Colon (tissue), 2 donors: ENCODE results near the gene IL2RG.
A peak's percentile ranks its signal among the peaks of the same experiment; 100 is the strongest.

Source experiments
- FAIRE-seq: peaks from 2 replicates; lab custom pipeline; 2012; peaks lifted over from hg19 to GRCh38; lab: Jason Lieb, UNC
- donor health status: control.
- donor health status: control.

Gene IL2RG

DNA sequence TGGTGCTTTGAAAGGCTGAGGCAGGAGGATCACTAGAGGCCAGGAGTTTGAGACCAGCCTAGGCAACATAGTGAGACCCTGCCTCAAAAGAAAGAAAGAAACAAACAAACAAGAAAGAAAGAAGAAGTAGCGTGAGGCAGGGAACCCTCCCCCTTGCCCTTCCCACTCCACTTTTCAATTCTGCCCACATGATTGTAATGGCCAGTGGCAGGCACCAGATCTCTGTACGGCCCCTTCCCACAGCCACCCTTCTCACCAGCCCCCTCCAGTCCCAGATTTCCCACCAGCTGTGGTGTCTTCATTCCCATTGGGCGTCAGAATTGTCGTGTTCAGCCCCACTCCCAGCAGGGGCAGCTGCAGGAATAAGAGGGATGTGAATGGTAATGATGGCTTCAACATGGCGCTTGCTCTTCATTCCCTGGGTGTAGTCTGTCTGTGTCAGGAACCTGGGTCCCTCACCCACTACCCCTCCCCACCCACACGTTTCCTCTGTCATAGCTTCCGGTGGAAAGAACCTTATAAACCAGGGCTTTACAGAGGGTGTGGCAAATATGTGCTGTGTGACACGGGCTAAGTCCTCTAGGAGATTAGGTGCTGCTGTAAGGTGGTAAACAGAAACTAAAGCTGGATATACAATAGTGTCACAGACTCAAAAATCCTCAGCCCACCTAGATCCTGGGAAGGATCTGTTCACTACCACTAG is at the start of gene IL2RG:
Gene IL2RG, minus strand, starts transcription at position 437 of the 703 bp plus-strand sequence. Its CDS starts 38 bp downstream, at position 399.
- FAIRE-seq, result peak; percentile 31

GRCh38 chrX:71160475-71160874 is 49.1 kb upstream of the IL2RG start:
- FAIRE-seq, result no peak

DNA sequence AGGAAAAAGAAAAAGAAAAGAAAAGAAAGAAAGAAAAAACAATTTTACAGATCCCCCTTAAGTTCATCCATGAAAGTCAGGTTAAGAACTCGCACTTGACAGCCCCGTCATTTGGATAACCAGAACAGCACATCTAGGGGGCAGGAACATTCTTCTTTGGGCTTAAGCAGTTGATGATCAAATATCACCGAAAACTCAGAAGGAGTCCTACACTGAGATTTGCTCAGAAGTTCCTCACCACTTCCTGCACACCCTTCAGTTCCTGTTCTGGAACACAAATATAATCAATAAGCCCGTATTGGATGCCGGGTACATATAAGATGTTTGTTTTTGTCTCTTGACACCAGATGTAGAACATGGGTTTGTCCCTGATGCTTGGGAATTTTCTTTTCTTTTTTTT is 48.0 kb upstream of the IL2RG start:
- FAIRE-seq, result no peak

- no peak for FAIRE-seq
These were observed 47.2 kb upstream of the IL2RG start for GRCh38 chrX:71158603-71159002.

- no peak for FAIRE-seq
These were observed 43.3 kb upstream of the IL2RG start for GRCh38 chrX:71154641-71155040.

DNA sequence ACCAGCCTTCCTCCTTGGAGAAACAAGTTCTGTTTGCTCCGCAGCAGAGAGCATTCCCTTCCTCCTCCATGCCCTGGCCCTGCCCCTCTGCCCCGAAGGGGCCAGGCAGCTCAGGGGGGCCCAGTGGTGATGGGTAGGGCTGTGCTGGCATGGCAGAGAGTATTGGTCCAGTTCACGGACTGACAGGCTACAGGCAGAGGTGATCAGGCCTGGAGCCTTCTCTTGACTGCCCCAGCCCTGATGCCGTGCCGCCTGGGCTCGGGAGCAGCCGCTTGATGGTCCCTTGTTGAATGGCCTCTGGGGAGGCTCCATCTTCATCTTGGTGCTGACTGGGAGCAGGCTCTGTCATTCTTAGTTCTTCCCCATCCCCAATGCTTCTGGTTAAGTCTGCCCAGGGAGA is 42.8 kb upstream of the IL2RG start:
- FAIRE-seq, result no peak

GRCh38 chrX:71151366-71151765 is 40.0 kb upstream of the IL2RG start:
- FAIRE-seq, result no peak

DNA sequence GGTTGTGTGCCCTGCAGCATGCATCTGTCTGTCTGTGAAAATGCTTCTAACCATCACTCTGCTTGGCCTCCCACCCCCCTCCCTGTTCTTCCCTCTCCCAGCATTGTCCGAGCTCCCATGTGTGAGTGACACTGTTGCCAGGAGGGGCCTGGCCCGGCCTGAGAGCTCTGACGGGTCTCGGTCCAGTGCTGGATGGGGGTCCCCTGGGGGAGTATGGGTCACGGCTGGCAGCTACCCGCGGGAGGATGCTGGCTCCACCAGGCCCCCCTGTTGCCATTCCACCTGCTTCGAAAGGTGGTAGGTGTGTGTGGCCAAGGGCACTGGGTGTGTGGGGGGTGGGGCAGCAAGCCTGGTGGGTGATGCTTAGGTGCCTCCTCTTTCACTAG is 36.9 kb upstream of the IL2RG start:
- no peak for FAIRE-seq

DNA sequence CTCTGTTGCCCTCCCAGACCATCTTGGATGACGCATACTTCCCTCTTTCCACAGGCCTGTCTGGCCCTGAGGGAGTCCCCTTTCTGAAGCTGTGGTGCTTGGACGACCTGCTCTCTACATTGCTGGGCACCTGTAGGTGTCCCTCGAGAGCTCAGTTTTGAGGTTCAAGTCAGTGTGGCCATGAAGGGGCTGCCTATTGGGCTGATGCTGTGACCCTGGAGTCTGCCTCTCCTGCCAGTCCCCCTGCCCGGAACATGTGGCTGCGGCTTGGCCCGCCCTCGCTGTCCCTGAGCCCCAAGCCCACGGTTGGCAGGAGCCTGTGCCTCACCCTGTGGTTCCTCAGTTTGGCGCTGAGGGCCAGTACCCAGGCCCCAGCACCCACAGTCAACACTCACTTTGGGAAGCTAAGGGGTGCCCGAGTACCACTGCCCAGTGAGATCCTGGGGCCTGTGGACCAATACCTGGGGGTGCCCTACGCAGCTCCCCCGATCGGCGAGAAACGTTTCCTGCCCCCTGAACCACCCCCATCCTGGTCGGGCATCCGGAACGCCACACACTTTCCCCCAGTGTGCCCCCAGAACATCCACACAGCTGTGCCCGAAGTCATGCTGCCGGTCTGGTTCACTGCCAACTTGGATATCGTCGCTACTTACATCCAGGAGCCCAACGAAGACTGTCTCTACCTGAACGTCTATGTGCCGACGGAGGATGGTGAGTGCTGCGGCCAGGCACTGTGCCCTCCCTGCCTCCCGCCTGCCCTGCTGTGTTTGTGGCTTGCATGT is 36.3 kb upstream of the IL2RG start:
- no peak for FAIRE-seq

GRCh38 chrX:71144651-71145050 is 33.3 kb upstream of the IL2RG start, which contains the start of gene NLGN3:
NLGN3 (plus strand) TSS chrX:71144841; CDS start chrX:71147750, 2,909 bp downstream.
- no peak for FAIRE-seq

DNA sequence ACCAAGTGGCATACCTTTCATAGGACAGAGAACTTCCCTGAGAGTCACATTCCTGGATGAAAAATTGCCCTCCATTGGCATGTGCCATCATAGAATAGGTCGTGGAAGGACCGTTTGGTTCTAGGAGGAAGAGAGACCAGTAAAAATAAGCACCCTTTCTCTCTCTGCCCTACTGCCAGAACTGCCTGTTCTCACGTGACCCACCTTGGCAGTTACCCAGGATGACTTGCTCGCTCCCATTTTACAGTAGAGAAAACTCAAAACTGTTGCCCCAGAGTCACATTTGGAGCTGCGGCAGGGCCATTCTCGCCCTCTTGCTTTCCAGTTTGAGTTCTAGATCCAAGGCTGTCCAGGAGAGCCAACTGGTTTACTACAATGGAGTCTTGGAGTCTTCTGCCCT is 32.1 kb upstream of the IL2RG start:
- no peak for FAIRE-seq

DNA sequence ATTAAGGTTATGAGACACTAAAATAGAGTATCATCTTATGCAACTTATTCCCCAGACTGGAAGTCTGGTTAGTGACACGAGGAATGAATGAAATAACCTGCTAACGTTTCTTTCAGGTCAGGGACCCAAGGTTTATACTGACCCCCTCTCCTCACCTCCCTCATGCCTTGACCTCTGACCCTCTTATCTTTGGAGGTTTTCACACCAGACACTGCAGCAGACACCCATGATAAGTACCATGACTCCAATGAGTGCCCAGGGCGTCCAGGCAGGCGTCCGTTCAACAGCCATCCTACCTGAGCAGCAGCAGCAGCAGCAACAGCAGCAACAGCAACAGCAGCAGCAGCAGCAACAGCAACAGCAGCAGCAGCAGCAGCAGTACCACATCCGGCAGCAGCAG is 29.1 kb upstream of the IL2RG start:
- no peak for FAIRE-seq

GRCh38 chrX:71131510-71131909 is 20.1 kb upstream of the IL2RG start:
- no peak for FAIRE-seq

DNA sequence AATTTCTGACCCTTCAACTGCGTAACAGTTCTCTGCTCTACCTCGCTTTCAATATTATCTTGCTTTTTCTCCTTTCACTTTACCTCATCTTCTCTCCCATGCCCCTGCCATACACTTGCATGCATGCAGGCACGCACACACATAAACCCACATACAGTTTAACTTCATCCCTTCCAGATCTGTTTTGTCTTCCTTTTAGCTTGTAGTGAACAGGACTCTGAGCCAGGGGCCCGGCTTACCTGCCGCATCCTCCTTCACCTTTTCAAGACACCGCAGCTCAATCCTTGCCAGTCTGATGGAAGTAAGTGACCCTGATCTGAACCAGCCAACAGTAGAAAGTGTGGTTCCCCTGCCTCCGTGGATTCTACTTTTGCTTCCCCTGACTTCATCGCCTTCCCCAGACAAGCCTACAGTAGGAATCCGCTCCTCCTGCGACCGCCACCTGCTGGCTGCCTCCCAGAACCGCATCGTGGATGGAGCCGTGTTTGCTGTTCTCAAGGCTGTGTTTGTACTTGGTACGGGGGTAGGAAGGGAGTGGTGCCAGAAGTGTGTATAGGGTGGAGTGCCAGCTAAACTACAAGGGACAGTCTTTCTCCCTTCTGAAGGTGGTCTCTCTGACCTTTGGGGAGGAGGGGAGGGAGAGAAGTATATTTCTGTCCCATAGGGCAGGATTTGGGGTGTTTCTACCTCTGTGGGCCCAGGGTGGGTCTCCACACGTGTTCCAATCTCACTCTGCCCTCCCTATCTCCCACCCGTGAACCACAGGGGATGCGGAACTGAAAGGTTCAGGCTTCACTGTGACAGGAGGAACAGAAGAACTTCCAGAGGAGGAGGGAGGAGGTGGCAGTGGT is 17.8 kb upstream of the IL2RG start:
- FAIRE-seq, result no peak

GRCh38 chrX:71128166-71128833 is 16.9 kb upstream of the IL2RG start:
- FAIRE-seq, result no peak

- FAIRE-seq, result no peak
These were observed 7.7 kb upstream of the IL2RG start for GRCh38 chrX:71118985-71119535.

- no peak for FAIRE-seq
These were observed 6.9 kb upstream of the IL2RG start, which contains the start of gene MED12 for GRCh38 chrX:71118032-71118984. MED12 (plus strand) TSS chrX:71118596; CDS start chrX:71118755, 159 bp downstream.

- FAIRE-seq, result no peak
These were observed 6.0 kb upstream of the IL2RG start for GRCh38 chrX:71117358-71117757.

DNA sequence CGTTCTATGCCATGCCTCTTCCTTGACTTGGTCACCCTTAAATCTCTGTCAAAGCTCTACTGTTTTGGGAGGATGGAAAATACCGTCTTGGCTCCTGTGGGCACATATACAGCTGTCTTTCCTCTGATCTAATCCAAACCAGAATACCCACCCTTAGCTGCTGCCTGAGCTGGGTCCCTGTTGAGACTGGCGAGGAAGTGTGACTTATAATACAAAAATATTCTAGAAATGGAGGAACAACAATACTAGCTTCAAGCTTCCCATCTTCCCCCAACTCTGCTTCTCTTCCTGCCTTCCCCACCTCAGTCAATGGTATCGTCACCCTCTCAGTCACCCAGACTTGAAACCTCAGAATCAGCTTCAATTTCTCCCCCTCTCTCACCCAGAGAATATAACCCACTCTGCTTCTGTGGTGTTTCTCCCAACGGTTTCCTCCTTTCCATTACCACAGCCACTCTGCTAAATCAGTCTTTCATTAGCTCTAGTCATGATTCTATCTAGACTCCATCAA is 599 bp upstream of the IL2RG start:
- FAIRE-seq, result no peak

GRCh38 chrX:71109051-71109450 is 2.3 kb downstream of the IL2RG start:
- no peak for FAIRE-seq
